HEK293 (cell line): Measurements from ENCODE around the gene CABLES2.

Experiments
- FEZF1 ChIP-seq: fragments of 450-650 bp; formaldehyde crosslinking; IDR thresholded peaks from 2 replicates; pipeline ENCODE4 v1.5.1; 2016; ENCODE audit warnings: missing biosample characterization, missing genetic modification characterization
- KLF1 ChIP-seq: fragments of 450-650 bp; formaldehyde crosslinking; IDR thresholded peaks from 2 replicates; pipeline ENCODE4 v1.5.1; 2016; ENCODE audit warnings: missing biosample characterization, missing genetic modification characterization
- KLF16 ChIP-seq: fragments of 450-650 bp; formaldehyde crosslinking; IDR thresholded peaks from 2 replicates; pipeline ENCODE4 v1.5.1; 2017; ENCODE audit warnings: missing biosample characterization, missing genetic modification characterization
- KLF17 ChIP-seq: fragments of 450-650 bp; formaldehyde crosslinking; IDR thresholded peaks from 2 replicates; pipeline ENCODE4 v1.5.1; 2016; ENCODE audit warnings: missing biosample characterization, missing genetic modification characterization
- KLF8 ChIP-seq: fragments of 450-650 bp; formaldehyde crosslinking; IDR thresholded peaks from 2 replicates; pipeline ENCODE4 v1.5.1; 2016; ENCODE audit warnings: missing biosample characterization, missing genetic modification characterization
- SETDB1 ChIP-seq: IDR thresholded peaks from one replicate; pipeline ENCODE4 v1.6.1; 2017; ENCODE audit warnings: mild to moderate bottlenecking, low read length, moderate library complexity, mixed read lengths; ENCODE audit not compliant: insufficient read length
- YY2 ChIP-seq: fragments of 450-650 bp; formaldehyde crosslinking; IDR thresholded peaks from 2 replicates; pipeline ENCODE4 v1.5.1; 2016; ENCODE audit warnings: missing biosample characterization, missing genetic modification characterization
- ZEB2 ChIP-seq: fragments of 450-650 bp; formaldehyde crosslinking; IDR thresholded peaks from 2 replicates; pipeline ENCODE4 v1.5.1; 2016; ENCODE audit warnings: missing biosample characterization, missing genetic modification characterization
- ZFP69B ChIP-seq: fragments of 450-650 bp; formaldehyde crosslinking; IDR thresholded peaks from 2 replicates; pipeline ENCODE4 v1.5.1; 2016; ENCODE audit warnings: missing biosample characterization, missing genetic modification characterization
- ZIC2 ChIP-seq: fragments of 450-650 bp; formaldehyde crosslinking; IDR thresholded peaks from 2 replicates; pipeline ENCODE4 v1.5.1; 2016; ENCODE audit warnings: missing biosample characterization, missing genetic modification characterization
- ZNF133 ChIP-seq: fragments of 450-650 bp; formaldehyde crosslinking; IDR thresholded peaks from 2 replicates; pipeline ENCODE4 v1.5.1; 2016; ENCODE audit warnings: missing biosample characterization, missing genetic modification characterization
- ZNF16 ChIP-seq: fragments of 450-650 bp; formaldehyde crosslinking; IDR thresholded peaks from 2 replicates; pipeline ENCODE4 v1.5.1; 2016; ENCODE audit warnings: low read depth, missing biosample characterization, missing genetic modification characterization
- ZNF169 ChIP-seq: fragments of 450-650 bp; formaldehyde crosslinking; IDR thresholded peaks from 2 replicates; pipeline ENCODE4 v1.5.1; 2016; ENCODE audit warnings: missing biosample characterization, missing genetic modification characterization
- ZNF174 ChIP-seq: fragments of 450-650 bp; formaldehyde crosslinking; IDR thresholded peaks from 2 replicates; pipeline ENCODE4 v1.5.0; 2017; ENCODE audit warnings: missing biosample characterization, mild to moderate bottlenecking, missing genetic modification characterization
- ZNF335 ChIP-seq: fragments of 450-650 bp; formaldehyde crosslinking; conservative IDR thresholded peaks from 2 replicates; pipeline ENCODE4 v1.5.1; 2016; ENCODE audit warnings: missing biosample characterization, missing genetic modification characterization
- ZNF391 ChIP-seq: fragments of 450-650 bp; formaldehyde crosslinking; IDR thresholded peaks from 2 replicates; pipeline ENCODE4 v1.5.1; 2016; ENCODE audit warnings: low read depth, missing biosample characterization, missing genetic modification characterization, borderline replicate concordance
- ZNF48 ChIP-seq: fragments of 450-650 bp; formaldehyde crosslinking; IDR thresholded peaks from 2 replicates; pipeline ENCODE4 v1.5.1; 2016; ENCODE audit warnings: missing biosample characterization, missing genetic modification characterization
- ZNF488 ChIP-seq: fragments of 450-650 bp; formaldehyde crosslinking; IDR thresholded peaks from 2 replicates; pipeline ENCODE4 v1.5.1; 2016; ENCODE audit warnings: missing biosample characterization, missing genetic modification characterization
- ZNF501 ChIP-seq: fragments of 450-650 bp; formaldehyde crosslinking; IDR thresholded peaks from 2 replicates; pipeline ENCODE4 v1.5.1; 2016; ENCODE audit warnings: missing biosample characterization, missing genetic modification characterization
- ZNF529 ChIP-seq: fragments of 450-650 bp; formaldehyde crosslinking; IDR thresholded peaks from 2 replicates; pipeline ENCODE4 v1.5.1; 2017; ENCODE audit warnings: missing genetic modification characterization, missing biosample characterization; ENCODE audit not compliant: insufficient replicate concordance
- ZNF585B ChIP-seq: fragments of 450-650 bp; formaldehyde crosslinking; IDR thresholded peaks from 2 replicates; pipeline ENCODE4 v1.5.1; 2016; ENCODE audit warnings: missing biosample characterization, missing genetic modification characterization
- ZNF623 ChIP-seq: fragments of 450-650 bp; formaldehyde crosslinking; IDR thresholded peaks from 2 replicates; pipeline ENCODE4 v1.5.1; 2016; ENCODE audit warnings: missing biosample characterization, missing genetic modification characterization
- ZNF629 ChIP-seq: fragments of 450-650 bp; formaldehyde crosslinking; IDR thresholded peaks from 2 replicates; pipeline ENCODE4 v1.5.1; 2017; ENCODE audit warnings: missing biosample characterization, missing genetic modification characterization
- ZSCAN23 ChIP-seq: fragments of 450-650 bp; formaldehyde crosslinking; IDR thresholded peaks from 2 replicates; pipeline ENCODE4 v1.5.1; 2016; ENCODE audit warnings: missing biosample characterization, missing genetic modification characterization
- TF ChIP-seq, protein P1 (sequence below): fragments of 450-650 bp; formaldehyde crosslinking; IDR thresholded peaks from 2 replicates; pipeline ENCODE4 v1.5.1; 2016; ENCODE audit warnings: missing biosample characterization, missing genetic modification characterization
- TF ChIP-seq, protein P2 (sequence below): fragments of 450-650 bp; formaldehyde crosslinking; IDR thresholded peaks from 2 replicates; pipeline ENCODE4 v1.5.0; 2017; ENCODE audit warnings: missing biosample characterization, missing genetic modification characterization, borderline replicate concordance
- TF ChIP-seq, protein P3 (sequence below): fragments of 450-650 bp; formaldehyde crosslinking; IDR thresholded peaks from 2 replicates; pipeline ENCODE4 v1.5.1; 2016; ENCODE audit warnings: missing biosample characterization, missing genetic modification characterization
- TF ChIP-seq, protein P4 (sequence below): fragments of 450-650 bp; IDR thresholded peaks from 2 replicates; pipeline ENCODE4 v1.5.1; 2018; ENCODE audit warnings: missing biosample characterization, missing genetic modification characterization
- TF ChIP-seq, protein P5 (sequence below): fragments of 450-650 bp; formaldehyde crosslinking; IDR thresholded peaks from 2 replicates; pipeline ENCODE4 v1.5.1; 2017; ENCODE audit warnings: missing biosample characterization, mild to moderate bottlenecking, missing genetic modification characterization, moderate library complexity

CABLES2 gene

DNA sequence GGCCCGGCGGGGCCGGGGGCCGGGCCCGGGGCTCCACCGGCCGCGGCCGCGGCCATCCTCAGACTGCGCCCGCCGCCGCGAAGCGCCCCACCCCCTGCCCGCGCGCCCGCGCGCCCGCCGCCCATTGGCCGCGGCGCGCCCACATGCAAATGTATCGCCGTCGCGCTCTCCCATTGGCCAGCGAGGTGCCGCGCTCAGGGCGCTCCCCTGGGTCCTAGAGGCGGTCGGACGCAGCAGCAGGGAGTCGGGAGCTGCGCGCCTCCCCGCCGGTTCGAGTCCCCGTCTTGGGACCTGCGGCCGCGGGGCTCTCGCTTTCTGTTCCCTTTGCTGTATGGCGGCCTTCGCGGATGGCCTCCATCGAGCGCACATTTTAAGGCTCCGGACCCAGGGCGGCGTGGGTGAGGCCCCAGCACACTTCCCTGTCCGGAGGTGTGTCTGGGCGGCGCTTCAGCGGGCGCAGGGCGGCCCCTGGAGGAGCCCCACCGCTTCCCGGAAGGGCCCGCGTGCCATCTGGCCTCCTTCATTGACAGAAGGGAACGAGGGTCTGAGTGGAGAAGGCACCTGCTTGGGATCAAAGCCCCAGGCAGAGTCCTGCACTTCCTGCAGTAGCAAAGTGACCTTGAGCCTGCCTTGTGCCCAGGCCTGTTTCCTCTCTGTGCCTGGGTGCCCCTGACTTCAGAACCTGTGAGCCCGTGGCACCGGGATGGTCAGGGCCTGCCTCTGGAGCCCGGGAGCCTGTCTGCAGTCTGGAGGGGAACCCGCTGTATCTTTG lies at the start of gene CABLES2 (continued):
- no peak for TF ChIP-seq ZNF174 (tag by site-specific recombination)
- TF ChIP-seq ZNF48 (tag by site-specific recombination), result no peak
- TF ChIP-seq ZNF335 (tag by site-specific recombination), result peak; percentile 93
- TF ChIP-seq, protein P1, sequence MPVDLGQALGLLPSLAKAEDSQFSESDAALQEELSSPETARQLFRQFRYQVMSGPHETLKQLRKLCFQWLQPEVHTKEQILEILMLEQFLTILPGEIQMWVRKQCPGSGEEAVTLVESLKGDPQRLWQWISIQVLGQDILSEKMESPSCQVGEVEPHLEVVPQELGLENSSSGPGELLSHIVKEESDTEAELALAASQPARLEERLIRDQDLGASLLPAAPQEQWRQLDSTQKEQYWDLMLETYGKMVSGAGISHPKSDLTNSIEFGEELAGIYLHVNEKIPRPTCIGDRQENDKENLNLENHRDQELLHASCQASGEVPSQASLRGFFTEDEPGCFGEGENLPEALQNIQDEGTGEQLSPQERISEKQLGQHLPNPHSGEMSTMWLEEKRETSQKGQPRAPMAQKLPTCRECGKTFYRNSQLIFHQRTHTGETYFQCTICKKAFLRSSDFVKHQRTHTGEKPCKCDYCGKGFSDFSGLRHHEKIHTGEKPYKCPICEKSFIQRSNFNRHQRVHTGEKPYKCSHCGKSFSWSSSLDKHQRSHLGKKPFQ (tag by site-specific recombination), result 0 out of 2 replicates have a peak, but pooled peaks have one; percentile 21
- peak; percentile 71; the same call in 1 of the 2 replicates for TF ChIP-seq YY2 (tag by site-specific recombination)
- no peak for TF ChIP-seq SETDB1
- no peak for TF ChIP-seq ZNF585B (tag by site-specific recombination)
- no peak for TF ChIP-seq FEZF1 (tag by site-specific recombination)
- peak; percentile 94 for TF ChIP-seq ZNF391
- peak; percentile 75 for TF ChIP-seq ZNF629 (tag by site-specific recombination)
- TF ChIP-seq ZNF501, result peak; percentile 65; the same call in 1 of the 2 replicates
- TF ChIP-seq, protein P2, sequence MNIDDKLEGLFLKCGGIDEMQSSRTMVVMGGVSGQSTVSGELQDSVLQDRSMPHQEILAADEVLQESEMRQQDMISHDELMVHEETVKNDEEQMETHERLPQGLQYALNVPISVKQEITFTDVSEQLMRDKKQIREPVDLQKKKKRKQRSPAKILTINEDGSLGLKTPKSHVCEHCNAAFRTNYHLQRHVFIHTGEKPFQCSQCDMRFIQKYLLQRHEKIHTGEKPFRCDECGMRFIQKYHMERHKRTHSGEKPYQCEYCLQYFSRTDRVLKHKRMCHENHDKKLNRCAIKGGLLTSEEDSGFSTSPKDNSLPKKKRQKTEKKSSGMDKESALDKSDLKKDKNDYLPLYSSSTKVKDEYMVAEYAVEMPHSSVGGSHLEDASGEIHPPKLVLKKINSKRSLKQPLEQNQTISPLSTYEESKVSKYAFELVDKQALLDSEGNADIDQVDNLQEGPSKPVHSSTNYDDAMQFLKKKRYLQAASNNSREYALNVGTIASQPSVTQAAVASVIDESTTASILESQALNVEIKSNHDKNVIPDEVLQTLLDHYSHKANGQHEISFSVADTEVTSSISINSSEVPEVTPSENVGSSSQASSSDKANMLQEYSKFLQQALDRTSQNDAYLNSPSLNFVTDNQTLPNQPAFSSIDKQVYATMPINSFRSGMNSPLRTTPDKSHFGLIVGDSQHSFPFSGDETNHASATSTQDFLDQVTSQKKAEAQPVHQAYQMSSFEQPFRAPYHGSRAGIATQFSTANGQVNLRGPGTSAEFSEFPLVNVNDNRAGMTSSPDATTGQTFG, result no peak
- TF ChIP-seq KLF1 (tag by site-specific recombination), result peak; percentile 83
- no peak for TF ChIP-seq ZNF488 (tag by site-specific recombination)
- TF ChIP-seq ZEB2, result peak; percentile 86
- peak; percentile 87 for TF ChIP-seq ZFP69B (tag by site-specific recombination)
- TF ChIP-seq, protein P3, sequence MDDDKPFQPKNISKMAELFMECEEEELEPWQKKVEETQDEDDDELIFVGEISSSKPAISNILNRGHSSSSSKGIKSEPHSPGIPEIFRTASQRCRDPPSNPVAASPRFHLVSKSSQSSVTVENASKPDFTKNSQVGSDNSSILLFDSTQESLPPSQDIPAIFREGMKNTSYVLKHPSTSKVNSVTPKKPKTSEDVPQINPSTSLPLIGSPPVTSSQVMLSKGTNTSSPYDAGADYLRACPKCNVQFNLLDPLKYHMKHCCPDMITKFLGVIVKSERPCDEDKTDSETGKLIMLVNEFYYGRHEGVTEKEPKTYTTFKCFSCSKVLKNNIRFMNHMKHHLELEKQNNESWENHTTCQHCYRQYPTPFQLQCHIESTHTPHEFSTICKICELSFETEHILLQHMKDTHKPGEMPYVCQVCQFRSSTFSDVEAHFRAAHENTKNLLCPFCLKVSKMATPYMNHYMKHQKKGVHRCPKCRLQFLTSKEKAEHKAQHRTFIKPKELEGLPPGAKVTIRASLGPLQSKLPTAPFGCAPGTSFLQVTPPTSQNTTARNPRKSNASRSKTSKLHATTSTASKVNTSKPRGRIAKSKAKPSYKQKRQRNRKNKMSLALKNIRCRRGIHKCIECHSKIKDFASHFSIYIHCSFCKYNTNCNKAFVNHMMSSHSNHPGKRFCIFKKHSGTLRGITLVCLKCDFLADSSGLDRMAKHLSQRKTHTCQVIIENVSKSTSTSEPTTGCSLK, result no peak
- TF ChIP-seq KLF16, result peak; percentile 97
- TF ChIP-seq ZNF623, result 0 out of 2 replicates have a peak, but pooled peaks have one; percentile 23
- TF ChIP-seq, protein P4, sequence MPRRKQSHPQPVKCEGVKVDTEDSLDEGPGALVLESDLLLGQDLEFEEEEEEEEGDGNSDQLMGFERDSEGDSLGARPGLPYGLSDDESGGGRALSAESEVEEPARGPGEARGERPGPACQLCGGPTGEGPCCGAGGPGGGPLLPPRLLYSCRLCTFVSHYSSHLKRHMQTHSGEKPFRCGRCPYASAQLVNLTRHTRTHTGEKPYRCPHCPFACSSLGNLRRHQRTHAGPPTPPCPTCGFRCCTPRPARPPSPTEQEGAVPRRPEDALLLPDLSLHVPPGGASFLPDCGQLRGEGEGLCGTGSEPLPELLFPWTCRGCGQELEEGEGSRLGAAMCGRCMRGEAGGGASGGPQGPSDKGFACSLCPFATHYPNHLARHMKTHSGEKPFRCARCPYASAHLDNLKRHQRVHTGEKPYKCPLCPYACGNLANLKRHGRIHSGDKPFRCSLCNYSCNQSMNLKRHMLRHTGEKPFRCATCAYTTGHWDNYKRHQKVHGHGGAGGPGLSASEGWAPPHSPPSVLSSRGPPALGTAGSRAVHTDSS (tag by site-specific recombination), result 0 out of 2 replicates have a peak, but pooled peaks have one; percentile 23
- TF ChIP-seq KLF17 (tag by site-specific recombination), result peak; percentile 98
- TF ChIP-seq ZIC2, result peak; percentile 93
- TF ChIP-seq, protein P5, sequence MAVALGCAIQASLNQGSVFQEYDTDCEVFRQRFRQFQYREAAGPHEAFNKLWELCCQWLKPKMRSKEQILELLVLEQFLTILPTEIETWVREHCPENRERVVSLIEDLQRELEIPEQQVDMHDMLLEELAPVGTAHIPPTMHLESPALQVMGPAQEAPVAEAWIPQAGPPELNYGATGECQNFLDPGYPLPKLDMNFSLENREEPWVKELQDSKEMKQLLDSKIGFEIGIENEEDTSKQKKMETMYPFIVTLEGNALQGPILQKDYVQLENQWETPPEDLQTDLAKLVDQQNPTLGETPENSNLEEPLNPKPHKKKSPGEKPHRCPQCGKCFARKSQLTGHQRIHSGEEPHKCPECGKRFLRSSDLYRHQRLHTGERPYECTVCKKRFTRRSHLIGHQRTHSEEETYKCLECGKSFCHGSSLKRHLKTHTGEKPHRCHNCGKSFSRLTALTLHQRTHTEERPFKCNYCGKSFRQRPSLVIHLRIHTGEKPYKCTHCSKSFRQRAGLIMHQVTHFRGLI, result peak; percentile 61; the same call in 1 of the 2 replicates
- TF ChIP-seq ZNF169, result no peak
- TF ChIP-seq ZSCAN23 (tag by site-specific recombination), result peak; percentile 84
- TF ChIP-seq KLF8, result peak; percentile 90
- TF ChIP-seq ZNF133, result no peak
- TF ChIP-seq ZNF16 (tag by site-specific recombination), result no peak
- TF ChIP-seq ZNF529 (tag by site-specific recombination), result no peak
